Umbilical cord (tissue), 2 donors: ENCODE results near the gene KIFC1. TPM values are rescaled to one million over a fixed set of nuclear protein-coding genes. Genes with fewer than 3 reads are reported as not detected.

Experiments used
- DNase-seq: peaks from one replicate; pipeline ENCODE4 v3.0.0-alpha.2; 2015; ENCODE audit warnings: low spot score
- total RNA-seq: library from RNA; depleted of rRNA; stranded (reverse); fragments of >200 nt; gene quantifications from one replicate; pipeline ENCODE4 v1.2.3, GENCODE V29; 2014; ENCODE audit warnings: low replicate concordance; ENCODE audit not compliant: insufficient read depth

The KIFC1 gene
- total RNA-seq, 1 donor from 2014 or later = 7.5 TPM

DNA sequence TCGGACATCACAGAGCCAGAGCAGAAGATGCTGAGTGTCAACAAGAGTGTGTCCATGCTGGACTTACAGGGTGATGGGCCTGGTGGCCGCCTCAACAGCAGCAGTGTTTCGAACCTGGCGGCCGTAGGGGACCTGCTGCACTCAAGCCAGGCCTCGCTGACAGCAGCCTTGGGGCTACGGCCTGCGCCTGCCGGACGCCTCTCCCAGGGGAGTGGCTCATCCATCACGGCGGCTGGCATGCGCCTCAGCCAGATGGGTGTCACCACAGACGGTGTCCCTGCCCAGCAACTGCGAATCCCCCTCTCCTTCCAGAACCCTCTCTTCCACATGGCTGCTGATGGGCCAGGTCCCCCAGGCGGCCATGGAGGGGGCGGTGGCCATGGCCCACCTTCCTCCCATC, 51.4 kb downstream of the KIFC1 start:
- DNase-seq = no peak

DNA sequence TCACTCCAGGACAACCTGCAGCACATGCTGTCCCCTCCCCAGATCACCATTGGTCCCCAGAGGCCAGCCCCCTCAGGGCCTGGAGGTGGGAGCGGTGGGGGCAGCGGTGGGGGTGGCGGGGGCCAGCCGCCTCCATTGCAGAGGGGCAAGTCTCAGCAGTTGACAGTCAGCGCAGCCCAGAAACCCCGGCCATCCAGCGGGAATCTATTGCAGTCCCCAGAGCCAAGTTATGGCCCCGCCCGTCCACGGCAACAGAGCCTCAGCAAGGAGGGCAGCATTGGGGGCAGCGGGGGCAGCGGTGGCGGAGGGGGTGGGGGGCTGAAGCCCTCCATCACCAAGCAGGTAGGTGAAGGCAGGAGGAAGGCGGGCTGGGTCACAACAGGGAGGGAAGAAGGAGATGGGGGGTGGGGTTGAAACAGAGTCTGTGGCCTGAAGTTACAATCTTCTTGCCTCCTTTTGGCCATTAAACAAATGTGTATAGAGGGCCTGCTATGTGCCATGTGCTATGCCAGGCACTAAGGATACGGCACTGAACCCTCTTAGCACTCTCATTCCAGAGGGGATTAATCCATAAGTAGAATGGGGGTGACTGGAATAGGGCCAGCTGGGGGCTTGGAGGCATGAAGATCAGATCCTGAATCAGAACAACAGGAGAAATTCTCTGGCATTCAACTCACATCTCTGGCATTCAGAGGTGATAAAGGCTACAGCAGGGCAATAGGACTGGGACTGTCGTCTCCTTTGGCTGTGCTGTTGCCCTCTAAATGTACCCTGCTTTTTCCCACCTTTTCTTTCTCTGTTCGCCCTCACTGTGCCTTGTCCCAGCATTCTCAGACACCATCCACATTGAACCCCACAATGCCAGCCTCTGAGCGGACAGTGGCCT, 52.2 kb downstream of the KIFC1 start:
- DNase-seq = no peak

- DNase-seq = no peak
Observed at GRCh38 chr6:33445119-33445603, 53.5 kb downstream of the KIFC1 start.

GRCh38 chr6:33446356-33446755, 54.7 kb downstream of the KIFC1 start:
- no peak for DNase-seq

GRCh38 chr6:33450434-33450833, 58.8 kb downstream of the KIFC1 start:
- DNase-seq = no peak

DNA sequence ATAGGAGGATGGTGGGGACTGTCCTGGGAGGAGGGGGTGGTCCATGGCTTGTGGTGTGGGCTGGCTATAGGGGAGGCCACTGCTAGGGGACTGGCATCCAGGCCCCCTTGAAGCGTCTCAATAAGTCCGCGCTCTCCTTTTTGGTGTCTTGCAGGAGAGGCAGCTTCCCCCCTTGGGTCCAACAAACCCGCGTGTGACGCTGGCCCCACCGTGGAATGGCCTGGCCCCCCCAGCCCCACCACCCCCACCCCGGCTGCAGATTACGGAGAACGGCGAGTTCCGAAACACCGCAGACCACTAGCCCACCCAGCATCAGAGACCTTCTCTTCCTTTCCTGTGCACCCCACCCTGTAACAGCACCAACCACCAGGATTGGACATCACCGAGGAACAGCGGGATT, 60.0 kb downstream of the KIFC1 start:
- no peak for DNase-seq

- no peak for DNase-seq
Observed at GRCh38 chr6:33452496-33452895, 60.9 kb downstream of the KIFC1 start.

- DNase-seq = no peak
Observed at GRCh38 chr6:33453393-33454008, 61.9 kb downstream of the KIFC1 start.

GRCh38 chr6:33454009-33454946, 62.7 kb downstream of the KIFC1 start, which contains the start of gene ZBTB9:
ZBTB9 (plus strand) TSS chr6:33454576; CDS start chr6:33455101, 525 bp downstream.
- DNase-seq = peak; percentile 97

GRCh38 chr6:33455051-33455450, 63.4 kb downstream of the KIFC1 start:
- no peak for DNase-seq

GRCh38 chr6:33456156-33456555, 64.5 kb downstream of the KIFC1 start:
- DNase-seq = no peak

GRCh38 chr6:33458676-33459075, 67.1 kb downstream of the KIFC1 start:
- DNase-seq = no peak

GRCh38 chr6:33459226-33459625, 67.6 kb downstream of the KIFC1 start:
- DNase-seq = no peak

Other genes with a start within 250 kb of the KIFC1 start
- 0.72 TPM for gene COL11A2, start 199.4 kb upstream of the KIFC1 start, total RNA-seq
- gene RXRB, start 191.2 kb upstream of the KIFC1 start, total RNA-seq = 19.0 TPM
- 78.0 TPM for gene SLC39A7, start 191.0 kb upstream of the KIFC1 start, total RNA-seq
- gene HSD17B8, start 187.2 kb upstream of the KIFC1 start, total RNA-seq = 9.6 TPM
- gene RING1, start 183.3 kb upstream of the KIFC1 start, total RNA-seq = 13.7 TPM
- 33.7 TPM for gene VPS52, start 119.9 kb upstream of the KIFC1 start, total RNA-seq
- 2,699 TPM for gene RPS18, start 119.7 kb upstream of the KIFC1 start, total RNA-seq
- gene B3GALT4, start 114.7 kb upstream of the KIFC1 start, total RNA-seq = 7.7 TPM
- 45.0 TPM for gene WDR46, start 102.6 kb upstream of the KIFC1 start, total RNA-seq
- gene PFDN6, start 102.2 kb upstream of the KIFC1 start, total RNA-seq = 10.1 TPM
- 15.4 TPM for gene RGL2, start 92.9 kb upstream of the KIFC1 start, total RNA-seq
- 29.4 TPM for gene TAPBP, start 77.7 kb upstream of the KIFC1 start, total RNA-seq
- gene ZBTB22, start 74.1 kb upstream of the KIFC1 start, total RNA-seq = 14.0 TPM
- gene DAXX, start 68.9 kb upstream of the KIFC1 start, total RNA-seq = 14.0 TPM
- gene PHF1, start 19.2 kb downstream of the KIFC1 start, total RNA-seq = 17.3 TPM
- 55.4 TPM for gene CUTA, start 26.3 kb downstream of the KIFC1 start, total RNA-seq
- gene SYNGAP1, start 28.2 kb downstream of the KIFC1 start, total RNA-seq = 7.5 TPM
- 10.4 TPM for gene ZBTB9, start 62.8 kb downstream of the KIFC1 start, total RNA-seq
- gene BAK1, start 188.5 kb downstream of the KIFC1 start, total RNA-seq = 10.6 TPM
- gene ITPR3, start 229.5 kb downstream of the KIFC1 start, total RNA-seq = 4.1 TPM